ENCODE data around the gene TMEM272. TPM values are rescaled to one million over a fixed set of nuclear protein-coding genes. Genes with fewer than 3 reads are reported as not detected.

Gene TMEM272
- total and polyA plus RNA-seq, 2 donors (not counting 3 experiments of a cell fraction or from before 2014, with no cell fraction given), result not detected

DNA sequence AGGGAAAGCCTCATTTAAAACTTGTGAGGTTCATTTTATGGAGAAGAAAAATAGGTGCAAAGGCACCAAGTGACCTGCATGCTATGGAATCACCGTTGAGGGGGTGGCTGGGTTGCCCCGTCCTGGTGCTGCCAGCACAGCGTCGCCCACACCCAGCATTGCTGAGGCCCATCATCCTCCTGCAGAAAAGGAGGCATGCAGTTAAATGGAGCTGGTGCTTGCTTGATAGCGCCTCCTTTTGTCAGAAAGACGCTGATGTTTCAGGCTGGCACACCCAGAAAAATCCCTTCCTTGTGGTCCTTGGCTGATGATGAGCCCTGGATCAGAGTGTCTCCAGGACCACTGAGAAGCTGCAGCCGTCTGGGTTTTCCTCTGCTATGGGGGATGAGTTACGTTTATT lies 77.9 kb downstream of the TMEM272 start:
- Histone ChIP-seq H3K4me1 (ENCODE audit: control insufficient read depth, extremely low read depth, insufficient read depth, low read length) (peaks cover 11% of the 10 kb centered on the region), H3K9me1 (replicated peaks; ENCODE audit: control insufficient read depth, extremely low read depth, insufficient read depth, low read length) (no peaks in the 10 kb centered on the region), H2AFZ (ENCODE audit: low read depth, low read length) (no peak overlapping the region), H4K20me1 (replicated peaks; ENCODE audit: control insufficient read depth, extremely low read depth, insufficient read depth, low read length) (no peaks in the 10 kb centered on the region), H3K27ac (ENCODE audit: insufficient read depth, low read depth, low read length) (no peak overlapping the region), H3K4me3 (replicated peaks in 1 of 3; ENCODE audit: insufficient read depth in 1 of 3, low read depth in 1 of 3, low read length in 3 of 3) (no peak overlapping the region), H3K27me3 (ENCODE audit: control insufficient read depth in 2 of 2, insufficient read depth in 2 of 2, low read length in 2 of 2) (no peaks in the 10 kb centered on the region), H3K79me2 (ENCODE audit: control insufficient read depth, insufficient read depth, low read length) (no peaks in the 10 kb centered on the region), H3K4me2 (ENCODE audit: insufficient read depth, low read length) (no peak overlapping the region), H3K9me3 (replicated peaks; ENCODE audit: control insufficient read depth, insufficient read depth, low read length) (no peaks in the 10 kb centered on the region), H3K36me3 (ENCODE audit: control insufficient read depth in 2 of 2, extremely low read depth in 1 of 2, insufficient read depth in 2 of 2, low read length in 2 of 2) (no peaks in the 10 kb centered on the region), H3K9ac (replicated peaks; ENCODE audit: extremely low read depth, insufficient read depth, low read length) (no peak overlapping the region)
- no TSS peak for BruUV-seq (replicated peaks)
- FAIRE-seq, result no peak
- intact Hi-C loops (cut with micrococcal nuclease) (loop anchor here (10.0 kb wide), 1 partner anchor 182 kb away; the partner anchor contains the start of gene WDFY2), dilution Hi-C loops (cut with MboI; ENCODE audit: extremely low pct_ligation_motif_present, low sequenced_read_pairs) (no loop called here)
- POLR2A ChIA-PET, result no interaction called here
- no peak for TF ChIP-seq MYC (IDR thresholded peaks at IDR 0.05; ENCODE audit: low read depth, low read length)
- TF ChIP-seq POLR2A (IDR thresholded peaks at IDR 0.05; ENCODE audit: low read depth, low read length), result no peak
- TF ChIP-seq FOS (IDR thresholded peaks at IDR 0.05; ENCODE audit: borderline replicate concordance, insufficient read depth, low read length), result no peak
- TF ChIP-seq, protein P1, sequence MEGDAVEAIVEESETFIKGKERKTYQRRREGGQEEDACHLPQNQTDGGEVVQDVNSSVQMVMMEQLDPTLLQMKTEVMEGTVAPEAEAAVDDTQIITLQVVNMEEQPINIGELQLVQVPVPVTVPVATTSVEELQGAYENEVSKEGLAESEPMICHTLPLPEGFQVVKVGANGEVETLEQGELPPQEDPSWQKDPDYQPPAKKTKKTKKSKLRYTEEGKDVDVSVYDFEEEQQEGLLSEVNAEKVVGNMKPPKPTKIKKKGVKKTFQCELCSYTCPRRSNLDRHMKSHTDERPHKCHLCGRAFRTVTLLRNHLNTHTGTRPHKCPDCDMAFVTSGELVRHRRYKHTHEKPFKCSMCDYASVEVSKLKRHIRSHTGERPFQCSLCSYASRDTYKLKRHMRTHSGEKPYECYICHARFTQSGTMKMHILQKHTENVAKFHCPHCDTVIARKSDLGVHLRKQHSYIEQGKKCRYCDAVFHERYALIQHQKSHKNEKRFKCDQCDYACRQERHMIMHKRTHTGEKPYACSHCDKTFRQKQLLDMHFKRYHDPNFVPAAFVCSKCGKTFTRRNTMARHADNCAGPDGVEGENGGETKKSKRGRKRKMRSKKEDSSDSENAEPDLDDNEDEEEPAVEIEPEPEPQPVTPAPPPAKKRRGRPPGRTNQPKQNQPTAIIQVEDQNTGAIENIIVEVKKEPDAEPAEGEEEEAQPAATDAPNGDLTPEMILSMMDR (IDR thresholded peaks at IDR 0.05; ENCODE audit: extremely low read depth in 1 of 2, insufficient read depth in 1 of 2, low read depth in 1 of 2, low read length in 2 of 2), result no peak
- no peak for TF ChIP-seq GATA2 (IDR thresholded peaks at IDR 0.05; ENCODE audit: insufficient read depth, insufficient read length, low read depth, low read length)
- TF ChIP-seq POLR2AphosphoS5 (IDR thresholded peaks at IDR 0.05; ENCODE audit: insufficient read depth, low read depth, low read length), result no peak
- no peak for TF ChIP-seq JUN (IDR thresholded peaks at IDR 0.05; ENCODE audit: borderline replicate concordance, insufficient read depth, insufficient read length, low read depth)
- TF ChIP-seq, protein P2, sequence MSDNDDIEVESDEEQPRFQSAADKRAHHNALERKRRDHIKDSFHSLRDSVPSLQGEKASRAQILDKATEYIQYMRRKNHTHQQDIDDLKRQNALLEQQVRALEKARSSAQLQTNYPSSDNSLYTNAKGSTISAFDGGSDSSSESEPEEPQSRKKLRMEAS (IDR thresholded peaks at IDR 0.05; ENCODE audit: insufficient read depth, insufficient read length), result no peak
- TF ChIP-seq EZH2 (IDR thresholded peaks at IDR 0.05; ENCODE audit: borderline replicate concordance, low read depth, low read length, severe bottlenecking), result no peak
- CTCF ChIA-PET, result no interaction called here
- DNase-seq (ENCODE audit: low read depth, low spot score), result no peak

All from endothelial cell of umbilical vein (primary cell).